HG03135 (cell line): ENCODE data around the gene NKTR.
A peak's percentile ranks its signal among the peaks of the same experiment; 100 is the strongest.
"Not testable (repeated sequence)": the region's sequence is repeated elsewhere in the genome, so short reads cannot be mapped to it uniquely, and the experiment has no call there.

Source experiments
- ATAC-seq: cut with Tn5 transposase; IDR thresholded peaks from one replicate; pipeline ENCODE4 v1.9.1; 2021; ENCODE audit warnings: mild to moderate bottlenecking, moderate library complexity; ENCODE audit not compliant: unreplicated experiment

Gene NKTR

GRCh38 chr3:42593635-42594034, 6.9 kb upstream of the NKTR start:
- no peak for ATAC-seq

- ATAC-seq, result no peak
Measured at GRCh38 chr3:42595682-42596081, 4.8 kb upstream of the NKTR start.

GRCh38 chr3:42597098-42597497, 3.4 kb upstream of the NKTR start:
- ATAC-seq, result not testable (repeated sequence)

DNA sequence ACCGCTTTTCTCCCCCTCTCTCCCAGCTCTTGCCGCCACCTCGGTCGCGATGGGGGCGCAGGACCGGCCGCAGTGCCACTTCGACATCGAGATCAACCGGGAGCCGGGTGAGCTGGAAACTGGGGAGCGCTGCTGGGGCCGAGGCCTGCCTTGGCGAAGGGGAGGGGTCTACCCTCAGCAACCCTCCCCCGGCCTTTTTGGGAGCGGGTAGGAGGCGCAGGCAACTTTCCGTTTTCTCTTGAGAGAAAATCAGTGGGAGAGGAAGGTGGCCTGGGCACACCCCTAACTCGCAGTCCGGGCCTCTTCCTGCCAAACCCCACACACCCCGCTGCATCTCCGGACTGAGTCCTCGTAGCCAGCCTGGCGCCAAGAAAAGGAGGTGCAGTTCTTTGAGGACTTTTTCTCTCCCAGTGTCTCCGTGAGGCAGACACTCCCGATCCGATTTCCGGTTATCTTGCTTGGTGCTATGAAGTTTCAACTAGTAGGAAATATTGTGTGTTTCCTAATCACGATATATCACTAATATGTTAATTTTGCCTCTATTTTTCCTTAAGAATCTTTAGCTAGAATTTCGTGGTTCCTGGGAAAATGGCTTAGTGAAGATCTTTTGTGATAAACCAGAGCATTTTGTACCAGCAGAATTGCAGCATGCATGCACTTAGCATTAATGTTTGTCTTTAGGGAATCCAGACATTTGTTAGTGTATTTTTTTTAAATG, 631 bp downstream of the NKTR start:
- ATAC-seq, result peak; percentile 23

GRCh38 chr3:42601896-42602581, 1.6 kb downstream of the NKTR start:
- no peak for ATAC-seq

DNA sequence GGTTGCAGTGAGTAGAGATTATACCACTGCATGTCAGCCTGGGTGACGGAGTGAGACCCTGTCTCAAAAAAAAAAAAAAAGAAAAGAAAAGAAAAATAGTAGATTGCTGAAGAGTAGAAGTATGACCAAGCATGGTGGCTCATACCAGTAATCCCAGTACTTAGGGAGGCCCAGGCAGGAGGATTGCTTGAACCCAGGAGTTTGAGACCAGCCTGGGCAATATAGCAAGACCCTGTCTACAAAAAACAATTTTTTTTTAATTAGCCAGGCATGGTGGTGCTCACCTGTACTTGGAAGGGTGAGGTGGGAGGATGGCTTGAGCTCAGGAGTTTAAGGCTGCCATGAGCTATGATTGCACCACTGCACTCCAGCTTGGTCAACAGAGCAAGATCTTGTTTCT, 2.5 kb downstream of the NKTR start:
- ATAC-seq, result no peak

DNA sequence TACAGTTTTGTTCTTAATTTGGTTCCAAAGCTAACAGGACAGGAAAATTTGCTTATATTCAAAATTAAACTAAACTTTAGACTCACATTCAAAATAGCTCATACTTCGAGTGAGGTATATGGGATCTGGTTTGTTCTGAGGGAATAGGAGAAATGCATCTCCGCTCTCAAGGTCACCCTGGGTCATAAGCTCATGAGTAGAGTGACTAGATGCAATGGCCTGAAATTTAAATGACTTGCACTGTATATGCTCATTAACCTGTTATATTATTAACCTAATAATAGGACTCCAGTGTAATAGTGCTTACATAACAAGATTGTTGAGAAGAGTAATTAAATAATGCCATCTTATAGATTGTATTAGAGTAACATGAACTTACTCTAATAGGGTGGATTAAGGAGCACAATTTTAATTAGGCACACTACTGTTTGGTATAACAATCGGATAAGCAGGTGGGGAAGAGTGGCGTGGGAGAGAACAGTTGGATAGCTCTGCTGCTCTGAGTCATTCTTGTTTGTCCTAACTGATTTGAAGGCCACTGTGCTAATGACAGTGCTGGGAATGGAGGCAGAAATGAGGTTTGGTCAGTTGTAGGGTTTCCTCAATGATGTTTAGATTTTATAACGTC, 5.2 kb downstream of the NKTR start:
- no peak for ATAC-seq

- no peak for ATAC-seq
Measured at GRCh38 chr3:42608581-42608980, 8.1 kb downstream of the NKTR start.

- ATAC-seq, result no peak
Measured at GRCh38 chr3:42610976-42611375, 10.5 kb downstream of the NKTR start.

GRCh38 chr3:42612217-42612616, 11.7 kb downstream of the NKTR start:
- no peak for ATAC-seq

GRCh38 chr3:42612928-42613327, 12.4 kb downstream of the NKTR start:
- peak; percentile 72 for ATAC-seq

- ATAC-seq, result no peak
Measured at GRCh38 chr3:42613462-42613861, 13.0 kb downstream of the NKTR start.

- ATAC-seq, result no peak
Measured at GRCh38 chr3:42631620-42632019, 31.1 kb downstream of the NKTR start.

DNA sequence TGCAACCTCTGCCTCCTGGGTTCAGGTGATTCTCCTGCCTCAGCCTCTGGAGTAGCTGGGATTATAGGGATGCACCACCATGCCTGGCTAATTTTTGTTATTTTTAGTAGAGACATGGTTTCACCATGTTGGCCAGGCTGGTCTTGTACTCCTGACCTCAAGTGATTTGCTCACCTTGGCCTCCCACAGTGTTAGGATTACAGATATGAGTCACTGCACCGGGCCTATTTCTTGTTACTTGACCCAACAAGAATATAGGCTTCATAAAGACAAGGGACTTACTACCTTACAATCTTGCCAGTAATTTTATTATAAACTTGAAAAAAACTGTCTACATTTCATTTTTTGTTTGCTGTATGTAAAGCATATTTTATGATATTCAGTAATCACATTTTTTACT, 31.7 kb downstream of the NKTR start:
- no peak for ATAC-seq

- ATAC-seq, result no peak
Measured at GRCh38 chr3:42633544-42633943, 33.1 kb downstream of the NKTR start.

- ATAC-seq, result no peak
Measured at GRCh38 chr3:42635111-42635510, 34.6 kb downstream of the NKTR start.

DNA sequence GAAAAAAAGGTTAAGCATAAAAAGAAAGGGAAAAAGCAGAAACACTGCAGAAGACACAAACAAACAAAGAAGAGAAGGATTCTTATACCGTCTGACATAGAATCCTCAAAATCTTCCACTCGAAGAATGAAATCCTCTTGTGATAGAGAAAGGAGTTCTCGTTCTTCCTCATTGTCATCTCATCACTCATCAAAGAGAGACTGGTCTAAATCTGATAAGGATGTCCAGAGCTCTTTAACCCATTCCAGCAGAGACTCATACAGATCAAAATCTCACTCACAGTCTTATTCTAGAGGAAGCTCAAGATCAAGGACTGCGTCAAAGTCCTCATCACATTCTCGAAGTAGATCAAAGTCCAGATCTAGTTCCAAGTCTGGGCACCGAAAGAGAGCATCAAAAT, 36.5 kb downstream of the NKTR start:
- ATAC-seq, result no peak

DNA sequence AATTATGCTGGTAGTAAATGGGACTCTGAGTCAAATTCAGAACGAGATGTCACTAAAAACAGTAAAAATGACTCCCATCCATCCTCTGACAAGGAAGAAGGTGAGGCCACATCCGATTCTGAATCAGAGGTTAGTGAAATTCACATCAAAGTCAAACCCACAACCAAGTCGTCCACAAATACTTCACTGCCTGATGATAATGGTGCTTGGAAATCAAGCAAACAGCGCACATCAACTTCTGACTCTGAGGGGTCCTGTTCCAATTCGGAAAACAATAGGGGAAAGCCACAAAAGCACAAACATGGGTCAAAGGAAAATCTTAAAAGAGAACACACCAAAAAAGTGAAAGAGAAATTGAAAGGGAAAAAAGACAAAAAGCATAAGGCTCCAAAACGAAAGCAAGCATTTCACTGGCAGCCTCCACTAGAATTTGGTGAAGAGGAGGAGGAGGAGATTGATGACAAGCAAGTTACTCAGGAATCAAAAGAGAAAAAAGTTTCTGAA, 37.9 kb downstream of the NKTR start:
- ATAC-seq, result no peak

DNA sequence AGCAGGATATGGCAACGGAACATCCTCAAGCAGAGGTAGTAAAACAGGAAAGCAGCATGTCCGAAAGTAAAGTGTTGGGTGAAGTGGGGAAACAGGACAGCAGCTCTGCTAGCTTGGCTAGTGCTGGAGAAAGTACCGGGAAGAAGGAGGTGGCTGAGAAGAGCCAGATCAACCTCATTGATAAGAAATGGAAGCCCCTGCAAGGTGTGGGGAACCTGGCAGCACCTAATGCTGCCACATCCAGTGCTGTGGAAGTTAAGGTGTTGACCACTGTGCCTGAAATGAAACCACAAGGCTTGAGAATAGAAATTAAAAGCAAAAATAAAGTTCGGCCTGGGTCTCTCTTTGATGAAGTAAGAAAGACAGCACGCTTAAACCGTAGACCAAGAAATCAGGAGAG, 38.7 kb downstream of the NKTR start:
- ATAC-seq, result no peak

- no peak for ATAC-seq
Measured at GRCh38 chr3:42640129-42640528, 39.6 kb downstream of the NKTR start.

DNA sequence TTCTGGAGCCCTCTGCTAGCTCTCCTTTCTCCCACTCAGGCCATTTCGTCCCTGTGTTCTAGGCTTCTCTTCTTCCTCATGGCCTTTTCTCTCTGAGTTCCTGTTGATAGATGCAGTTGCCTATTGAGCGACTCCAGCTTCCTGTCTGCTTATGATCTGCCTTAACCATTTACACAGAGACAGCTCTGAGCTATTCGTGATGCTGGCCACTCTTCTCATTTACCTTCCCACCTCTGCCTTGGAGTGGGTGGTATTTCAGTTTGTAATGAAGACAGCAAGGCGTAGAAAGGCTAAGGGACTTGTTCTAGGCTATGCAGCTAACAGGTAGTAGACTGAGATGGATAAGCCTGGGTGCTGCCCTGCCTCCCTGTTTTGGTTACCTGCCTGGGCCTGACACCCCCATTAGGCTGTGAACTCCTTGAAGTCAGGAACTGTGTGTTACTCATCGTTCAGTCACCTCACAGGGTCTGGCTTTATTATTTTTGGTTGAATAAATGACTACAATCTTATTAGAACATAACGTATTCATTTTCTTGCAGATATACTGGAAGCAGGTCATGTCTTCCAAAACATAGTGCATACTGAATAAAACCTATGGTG, 40.4 kb downstream of the NKTR start:
- ATAC-seq, result no peak
